ENCODE data around the gene DNAJA4.

DNAJA4 gene

DNA sequence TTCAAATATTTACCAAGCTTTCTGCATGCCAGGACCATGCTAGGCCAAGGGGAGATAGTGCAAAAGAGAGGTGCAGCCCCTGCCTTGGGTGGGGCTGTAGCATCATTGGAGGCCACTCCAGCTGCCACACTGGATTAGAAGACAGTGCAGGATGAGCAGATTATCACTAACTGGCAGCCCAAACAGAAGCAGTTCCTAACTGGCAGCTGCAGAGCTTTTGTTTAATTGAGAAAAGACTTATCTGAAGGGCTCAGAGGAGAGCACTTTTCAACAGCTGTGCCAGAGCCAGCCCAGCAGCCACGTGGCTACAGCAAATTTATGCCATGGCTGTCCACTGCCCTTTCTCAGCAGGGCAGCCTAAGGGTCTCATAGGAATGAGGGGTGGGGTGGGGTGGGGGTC lies 16.5 kb upstream of the DNAJA4 start:
- Histone ChIP-seq H3F3A (ENCODE audit: insufficient read depth, low read length) (no peaks in the 10 kb centered on the region), H3K27me3 (ENCODE audit: insufficient read depth, low read length) (no peaks in the 10 kb centered on the region), H3K9me2 (ENCODE audit: low read depth, low read length) (no peaks in the 10 kb centered on the region), H3K9me3 (ENCODE audit: low read length) (no peaks in the 10 kb centered on the region), H2AFZ (ENCODE audit: low read length) (no peak overlapping the region), H3K4me2 (ENCODE audit: low read length) (no peak overlapping the region), H3K4me1 (ENCODE audit: insufficient read depth, low read length, severe bottlenecking) (no peaks in the 10 kb centered on the region), H3K79me2 (ENCODE audit: insufficient read depth, low read length) (no peaks in the 10 kb centered on the region), H3K36me3 (ENCODE audit: insufficient read depth, low read length) (no peaks in the 10 kb centered on the region), H4K20me1 (ENCODE audit: insufficient read depth, low read length) (no peaks in the 10 kb centered on the region), H3K4me3 (ENCODE audit: low read depth, low read length, poor library complexity, severe bottlenecking) (no peak overlapping the region), H3K9ac (ENCODE audit: low read length) (no peak overlapping the region), H3K27ac (ENCODE audit: low read depth, low read length, poor library complexity, severe bottlenecking) (no peak overlapping the region)
- TF ChIP-seq CTCF (IDR thresholded peaks at IDR 0.05; ENCODE audit: low read length) (no peak), EZH2 (IDR thresholded peaks at IDR 0.05; ENCODE audit: borderline replicate concordance, low read length) (no peak)

DNA sequence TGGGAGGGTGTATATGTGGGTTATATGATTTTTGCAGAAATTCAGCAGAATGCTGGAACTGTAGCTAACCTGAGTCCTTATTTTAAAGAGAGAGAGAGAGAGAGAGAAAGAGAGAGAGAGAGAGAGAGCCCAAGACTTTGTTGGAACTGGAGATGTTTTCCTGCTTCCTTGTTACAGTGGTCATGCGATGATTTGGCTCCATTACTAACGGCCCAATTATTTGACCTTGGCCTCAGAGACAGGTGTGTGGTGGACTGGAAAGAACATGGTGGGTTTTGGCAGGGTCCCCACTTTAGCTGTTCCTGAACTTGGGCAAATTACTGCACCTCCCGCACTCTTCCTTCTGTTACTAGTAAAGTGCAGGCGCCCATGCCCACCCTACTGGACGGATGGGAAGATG lies 15.2 kb upstream of the DNAJA4 start:
- Histone ChIP-seq H3F3A (ENCODE audit: insufficient read depth, low read length) (no peaks in the 10 kb centered on the region), H3K9ac (ENCODE audit: low read length) (no peak overlapping the region), H4K20me1 (ENCODE audit: insufficient read depth, low read length) (no peaks in the 10 kb centered on the region), H2AFZ (ENCODE audit: low read length) (no peak overlapping the region), H3K27me3 (ENCODE audit: insufficient read depth, low read length) (no peaks in the 10 kb centered on the region), H3K9me2 (ENCODE audit: low read depth, low read length) (no peaks in the 10 kb centered on the region), H3K4me1 (ENCODE audit: insufficient read depth, low read length, severe bottlenecking) (no peaks in the 10 kb centered on the region), H3K27ac (ENCODE audit: low read depth, low read length, poor library complexity, severe bottlenecking) (no peak overlapping the region), H3K4me2 (ENCODE audit: low read length) (no peak overlapping the region), H3K79me2 (ENCODE audit: insufficient read depth, low read length) (no peaks in the 10 kb centered on the region), H3K4me3 (ENCODE audit: low read depth, low read length, poor library complexity, severe bottlenecking) (no peak overlapping the region), H3K9me3 (ENCODE audit: low read length) (no peaks in the 10 kb centered on the region), H3K36me3 (ENCODE audit: insufficient read depth, low read length) (no peaks in the 10 kb centered on the region)
- no peak for TF ChIP-seq CTCF (IDR thresholded peaks at IDR 0.05; ENCODE audit: low read length)
- no peak for TF ChIP-seq EZH2 (IDR thresholded peaks at IDR 0.05; ENCODE audit: borderline replicate concordance, low read length)

- TF ChIP-seq EZH2 (IDR thresholded peaks at IDR 0.05; ENCODE audit: borderline replicate concordance, low read length): no peak
- TF ChIP-seq CTCF (IDR thresholded peaks at IDR 0.05; ENCODE audit: low read length): no peak
- H3K4me3 ChIP-seq (ENCODE audit: low read depth, low read length, poor library complexity, severe bottlenecking): no peak overlapping the region
- H3K4me2 ChIP-seq (ENCODE audit: low read length): no peak overlapping the region
- no peaks in the 10 kb centered on the region for H3K27me3 ChIP-seq (ENCODE audit: insufficient read depth, low read length)
- H3K9ac ChIP-seq (ENCODE audit: low read length): no peak overlapping the region
- H3K4me1 ChIP-seq (ENCODE audit: insufficient read depth, low read length, severe bottlenecking): no peaks in the 10 kb centered on the region
- no peaks in the 10 kb centered on the region for H3K9me3 ChIP-seq (ENCODE audit: low read length)
- H3K27ac ChIP-seq (ENCODE audit: low read depth, low read length, poor library complexity, severe bottlenecking): no peak overlapping the region
- H2AFZ ChIP-seq (ENCODE audit: low read length): no peak overlapping the region
- H3K36me3 ChIP-seq (ENCODE audit: insufficient read depth, low read length): no peaks in the 10 kb centered on the region
- no peaks in the 10 kb centered on the region for H3K9me2 ChIP-seq (ENCODE audit: low read depth, low read length)
- no peaks in the 10 kb centered on the region for H4K20me1 ChIP-seq (ENCODE audit: insufficient read depth, low read length)
- no peaks in the 10 kb centered on the region for H3F3A ChIP-seq (ENCODE audit: insufficient read depth, low read length)
- H3K79me2 ChIP-seq (ENCODE audit: insufficient read depth, low read length): no peaks in the 10 kb centered on the region
Observed at GRCh38 chr15:78251136-78251535, 13.2 kb upstream of the DNAJA4 start.

Data from OCI-LY1 (cell line).